ENCODE measurements around the gene RUNX2. TPM values are rescaled to one million over a fixed set of nuclear protein-coding genes. Genes with fewer than 3 reads are reported as not detected.

RUNX2 gene
- total and polyA plus RNA-seq, 10 donors, result 0.86 to 9.4 (median 6.6) TPM

DNA sequence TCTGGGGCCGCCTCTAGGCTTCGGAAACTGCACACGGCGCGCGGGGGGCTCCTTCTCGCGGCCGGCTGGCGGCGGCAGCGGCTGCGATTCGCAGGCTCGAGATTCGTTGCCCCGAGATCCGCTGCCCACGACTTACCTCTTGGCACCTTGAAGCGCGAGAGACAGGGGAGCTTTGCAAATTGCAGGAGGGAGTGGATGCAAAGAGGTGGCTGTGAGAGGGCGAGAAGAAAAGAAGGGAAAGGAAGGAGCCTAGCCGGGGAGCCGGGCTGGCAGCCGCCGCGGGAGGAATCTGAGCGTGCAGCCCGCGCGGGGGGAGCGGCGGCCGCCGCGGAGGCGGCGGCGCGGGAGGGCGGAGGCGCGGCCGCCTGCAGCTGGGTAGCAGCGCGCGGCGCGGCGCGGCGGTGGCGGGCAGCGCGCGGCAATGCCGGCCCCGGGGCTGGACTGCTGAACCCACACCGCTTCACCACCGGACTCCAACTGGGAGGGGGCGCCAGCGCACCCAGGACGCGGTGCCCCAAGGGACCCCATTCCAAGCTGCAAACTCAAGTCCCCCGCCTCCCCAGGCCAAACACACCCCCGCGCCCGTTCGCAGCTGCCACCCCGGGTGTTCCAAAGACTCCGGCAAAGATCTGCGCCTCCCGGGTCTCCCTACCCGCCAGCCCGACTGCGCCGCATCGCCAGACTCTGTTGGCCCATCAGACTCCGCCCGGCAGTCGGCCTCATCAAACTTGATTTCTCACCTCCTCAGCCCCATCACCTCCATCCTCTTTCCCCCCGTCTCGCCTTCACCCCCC lies 93.8 kb downstream of the RUNX2 start:
- Histone ChIP-seq H3K4me1 (peaks cover 31 to 62% (median 48%) of the 10 kb centered on the region in 6 donors), H3K4me3 (peak overlapping the region; percentile 45 to 84 (median 62)), H3K9me3 (no peaks in the 10 kb centered on the region), H3K27ac (peak overlapping the region; percentile 15 to 89 (median 82)), H3K27me3 (replicated peaks in 1 of 7) (peaks cover 0 to 84% (median 59%) of the 10 kb centered on the region in 7 donors), H3K36me3 (no peaks in the 10 kb centered on the region)
- TF ChIP-seq, protein P1, sequence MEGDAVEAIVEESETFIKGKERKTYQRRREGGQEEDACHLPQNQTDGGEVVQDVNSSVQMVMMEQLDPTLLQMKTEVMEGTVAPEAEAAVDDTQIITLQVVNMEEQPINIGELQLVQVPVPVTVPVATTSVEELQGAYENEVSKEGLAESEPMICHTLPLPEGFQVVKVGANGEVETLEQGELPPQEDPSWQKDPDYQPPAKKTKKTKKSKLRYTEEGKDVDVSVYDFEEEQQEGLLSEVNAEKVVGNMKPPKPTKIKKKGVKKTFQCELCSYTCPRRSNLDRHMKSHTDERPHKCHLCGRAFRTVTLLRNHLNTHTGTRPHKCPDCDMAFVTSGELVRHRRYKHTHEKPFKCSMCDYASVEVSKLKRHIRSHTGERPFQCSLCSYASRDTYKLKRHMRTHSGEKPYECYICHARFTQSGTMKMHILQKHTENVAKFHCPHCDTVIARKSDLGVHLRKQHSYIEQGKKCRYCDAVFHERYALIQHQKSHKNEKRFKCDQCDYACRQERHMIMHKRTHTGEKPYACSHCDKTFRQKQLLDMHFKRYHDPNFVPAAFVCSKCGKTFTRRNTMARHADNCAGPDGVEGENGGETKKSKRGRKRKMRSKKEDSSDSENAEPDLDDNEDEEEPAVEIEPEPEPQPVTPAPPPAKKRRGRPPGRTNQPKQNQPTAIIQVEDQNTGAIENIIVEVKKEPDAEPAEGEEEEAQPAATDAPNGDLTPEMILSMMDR (IDR thresholded peaks at IDR 0.05 in 8 of 11, conservative IDR thresholded peaks at IDR 0.05 in 3 of 11), result peak in 1 of 11 experiments; percentile 22
- no peak for TF ChIP-seq POLR2A (IDR thresholded peaks at IDR 0.05)
- TF ChIP-seq POLR2AphosphoS5 (IDR thresholded peaks at IDR 0.05), result peak in 1 of 3 donors; percentile 50
- 0 to 1% (median 1%) methylated on average over 63 to 83 of the region's 83 CpGs for WGBS, 5 donors
- peak; percentile 90 for DNase-seq
- intact Hi-C loops (cut with DNase I; ENCODE audit: low total_unique reads), result no loop called here

DNA sequence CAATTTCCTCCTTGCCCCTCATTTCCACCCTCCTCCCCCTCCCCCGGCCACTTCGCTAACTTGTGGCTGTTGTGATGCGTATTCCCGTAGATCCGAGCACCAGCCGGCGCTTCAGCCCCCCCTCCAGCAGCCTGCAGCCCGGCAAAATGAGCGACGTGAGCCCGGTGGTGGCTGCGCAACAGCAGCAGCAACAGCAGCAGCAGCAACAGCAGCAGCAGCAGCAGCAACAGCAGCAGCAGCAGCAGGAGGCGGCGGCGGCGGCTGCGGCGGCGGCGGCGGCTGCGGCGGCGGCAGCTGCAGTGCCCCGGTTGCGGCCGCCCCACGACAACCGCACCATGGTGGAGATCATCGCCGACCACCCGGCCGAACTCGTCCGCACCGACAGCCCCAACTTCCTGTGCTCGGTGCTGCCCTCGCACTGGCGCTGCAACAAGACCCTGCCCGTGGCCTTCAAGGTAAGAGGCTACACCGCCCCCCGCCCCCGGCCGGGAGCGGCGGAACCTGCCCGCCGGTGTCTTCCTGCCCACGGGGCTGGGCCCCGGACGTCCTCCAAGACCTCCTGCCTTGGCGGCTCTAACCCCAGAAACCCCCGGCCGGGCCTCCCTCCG lies 94.5 kb downstream of the RUNX2 start:
- intact Hi-C loops (cut with DNase I; ENCODE audit: low total_unique reads), result no loop called here
- peak overlapping the region; percentile 45 to 84 (median 62) for H3K4me3 ChIP-seq
- peaks cover 0 to 78% (median 59%) of the 10 kb centered on the region in 7 donors for H3K27me3 ChIP-seq (replicated peaks in 1 of 7)
- peak overlapping the region; percentile 22 to 89 (median 82) for H3K27ac ChIP-seq
- no peaks in the 10 kb centered on the region for H3K9me3 ChIP-seq
- TF ChIP-seq POLR2AphosphoS5 (IDR thresholded peaks at IDR 0.05), result peak in 2 of 3 donors; percentile 44 to 64
- TF ChIP-seq, protein P1 (IDR thresholded peaks at IDR 0.05 in 8 of 11, conservative IDR thresholded peaks at IDR 0.05 in 3 of 11), result peak in 1 of 11 experiments; percentile 6
- TF ChIP-seq POLR2A (IDR thresholded peaks at IDR 0.05), result no peak
- WGBS, 5 donors, result 0 to 4% (median 1%) methylated on average over 14 to 55 of the region's 55 CpGs
- peak; percentile 91 for DNase-seq
- H3K4me1 ChIP-seq, result peaks cover 31 to 66% (median 49%) of the 10 kb centered on the region in 6 donors
- H3K36me3 ChIP-seq, result no peaks in the 10 kb centered on the region

DNA sequence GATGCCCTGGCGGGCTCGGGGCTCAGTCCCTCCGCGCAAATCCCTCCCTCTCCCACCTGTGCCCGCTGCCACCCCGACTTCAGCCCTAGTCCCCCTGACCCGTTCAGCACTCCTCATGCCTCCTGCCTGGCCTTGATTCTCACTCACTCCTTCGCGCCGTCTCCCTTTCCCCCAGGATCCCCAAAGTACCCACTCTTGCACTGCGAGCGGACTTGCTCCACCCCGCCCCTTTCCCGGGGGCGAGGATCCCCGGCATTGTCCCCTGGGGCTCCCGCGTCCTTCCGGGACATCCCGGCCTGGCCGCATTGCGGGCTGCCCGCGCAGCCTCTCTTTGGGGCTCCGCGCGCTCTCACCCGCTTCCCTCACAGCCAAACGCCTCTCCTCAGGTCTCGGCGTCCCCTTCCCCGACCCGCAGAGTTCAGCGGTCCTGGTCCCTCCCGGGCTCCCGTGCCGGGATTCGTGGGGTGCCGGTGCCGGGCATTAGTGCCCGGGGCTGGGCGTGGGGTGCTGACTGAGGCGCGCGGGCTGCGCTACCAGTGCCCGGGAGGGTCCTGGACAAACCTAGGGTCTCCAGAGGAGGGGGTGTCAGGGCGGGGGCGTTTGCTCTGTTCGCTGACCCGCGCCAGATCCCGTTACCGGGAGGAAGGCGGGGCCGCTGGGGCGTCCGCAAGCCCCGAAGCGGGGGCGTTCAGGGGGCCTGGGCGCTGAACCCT lies 95.1 kb downstream of the RUNX2 start:
- TF ChIP-seq, protein P1 (IDR thresholded peaks at IDR 0.05 in 8 of 11, conservative IDR thresholded peaks at IDR 0.05 in 3 of 11), result peak in 1 of 11 experiments; percentile 5
- TF ChIP-seq POLR2AphosphoS5 (IDR thresholded peaks at IDR 0.05), result peak in 1 of 3 donors; percentile 61
- no peak for TF ChIP-seq POLR2A (IDR thresholded peaks at IDR 0.05)
- DNase-seq, result peak; percentile 89
- peak overlapping the region; percentile 45 to 84 (median 62) for H3K4me3 ChIP-seq
- no peaks in the 10 kb centered on the region for H3K9me3 ChIP-seq
- H3K27ac ChIP-seq, result peak overlapping the region; percentile 22 to 89 (median 82)
- peaks cover 31 to 73% (median 51%) of the 10 kb centered on the region in 6 donors for H3K4me1 ChIP-seq
- H3K27me3 ChIP-seq (replicated peaks in 1 of 7), result peaks cover 0 to 74% (median 59%) of the 10 kb centered on the region in 7 donors
- intact Hi-C loops (cut with DNase I; ENCODE audit: low total_unique reads), result no loop called here
- H3K36me3 ChIP-seq, result no peaks in the 10 kb centered on the region
- 0 to 2% (median 1%) methylated on average over 39 to 62 of the region's 62 CpGs for WGBS, 5 donors

All from spleen (tissue), 11 donors.